Measurements from ENCODE around the gene PRR12. TPM values are rescaled to one million over a fixed set of nuclear protein-coding genes. Genes with fewer than 3 reads are reported as not detected.

PRR12 gene
- total RNA-seq, 1 donor = 3.7 TPM

GRCh38 chr19:49652551-49653465 is 61.8 kb downstream of the PRR12 start:
- H3K4me3 ChIP-seq (ENCODE audit: low read depth, low read length) = no peak overlapping the region
- no peak for TF ChIP-seq CTCF (IDR thresholded peaks at IDR 0.05; ENCODE audit: insufficient read depth, low read length)
- DNase-seq (ENCODE audit: low read depth) = no peak

GRCh38 chr19:49653466-49653806 is 62.5 kb downstream of the PRR12 start:
- H3K4me3 ChIP-seq (ENCODE audit: low read depth, low read length) = no peak overlapping the region
- TF ChIP-seq CTCF (IDR thresholded peaks at IDR 0.05; ENCODE audit: insufficient read depth, low read length) = no peak
- DNase-seq (ENCODE audit: low read depth) = no peak

- DNase-seq (ENCODE audit: low read depth) = no peak
- H3K4me3 ChIP-seq (ENCODE audit: low read depth, low read length) = no peak overlapping the region
- no peak for TF ChIP-seq CTCF (IDR thresholded peaks at IDR 0.05; ENCODE audit: insufficient read depth, low read length)
Observed at GRCh38 chr19:49654581-49654980, 63.6 kb downstream of the PRR12 start.

- H3K4me3 ChIP-seq (ENCODE audit: low read depth, low read length) = no peak overlapping the region
- no peak for TF ChIP-seq CTCF (IDR thresholded peaks at IDR 0.05; ENCODE audit: insufficient read depth, low read length)
- DNase-seq (ENCODE audit: low read depth) = no peak
Observed at GRCh38 chr19:49655570-49656455, 64.8 kb downstream of the PRR12 start.

- no peak for TF ChIP-seq CTCF (IDR thresholded peaks at IDR 0.05; ENCODE audit: insufficient read depth, low read length)
- no peak overlapping the region for H3K4me3 ChIP-seq (ENCODE audit: low read depth, low read length)
- DNase-seq (ENCODE audit: low read depth) = no peak
Observed at GRCh38 chr19:49656456-49657109, 65.6 kb downstream of the PRR12 start.

- no peak for TF ChIP-seq CTCF (IDR thresholded peaks at IDR 0.05; ENCODE audit: insufficient read depth, low read length)
- DNase-seq (ENCODE audit: low read depth) = no peak
- H3K4me3 ChIP-seq (ENCODE audit: low read depth, low read length) = no peak overlapping the region
Observed at GRCh38 chr19:49657493-49658138, 66.6 kb downstream of the PRR12 start.

Data from fibroblast of the aortic adventitia (primary cell).